Naive thymus-derived CD8-positive, alpha-beta T cell (primary cell): ENCODE data around the gene CLDN3. TPM values are rescaled to one million over a fixed set of nuclear protein-coding genes. Genes with fewer than 3 reads are reported as not detected.

Source experiments
- ATAC-seq, 2 donors: fragments of 150-1000 bp; cut with Tn5 transposase in 1 of 2; sonication (Bioruptor Pico), chemical (Tn5 transposase) in 1 of 2; 1 replicate in 1 of 2; 2 replicates in 1 of 2; pipeline ENCODE4 v1.10.0; 2021; ENCODE audit warnings: mild to moderate bottlenecking in 2 of 2, moderate library complexity in 2 of 2
- POLR2A ChIA-PET: fragments of 350-600 bp; sonication (Branson Sonifier 250); formaldehyde crosslinking; loops from one replicate; lab custom pipeline; 2021; ENCODE audit warnings: antibody characterized with exemption; lab: Charles Lee
- DNase-seq, 10 donors: peaks; one replicate each; pipeline versions ENCODE4 v3.0.0 to v3.0.0-alpha.2; 2020 to 2022
- H3K27ac Mint-ChIP-seq, 10 donors: one replicate each; pipeline ENCODE4 v1.8.0; 2020 to 2022; ENCODE audit warnings: mild to moderate bottlenecking in 10 of 10, mixed read lengths in 10 of 10, moderate library complexity in 4 of 10, inconsistent platforms in 1 of 10
- H3K27me3 Mint-ChIP-seq, 5 donors: one replicate each; pipeline ENCODE4 v1.8.0; 2021 to 2022; ENCODE audit warnings: mixed read lengths in 5 of 5
- H3K36me3 Mint-ChIP-seq, 3 donors: one replicate each; pipeline ENCODE4 v1.8.0; 2020 to 2022; ENCODE audit warnings: mixed read lengths in 3 of 3, mild to moderate bottlenecking in 2 of 3, inconsistent platforms in 1 of 3
- H3K4me1 Mint-ChIP-seq, 4 donors: one replicate each; pipeline ENCODE4 v1.8.0; 2021 to 2022; ENCODE audit warnings: mixed read lengths in 4 of 4
- H3K4me3 Mint-ChIP-seq, 10 donors: one replicate each; pipeline ENCODE4 v1.8.0; 2020 to 2022; ENCODE audit warnings: mild to moderate bottlenecking in 10 of 10, mixed read lengths in 10 of 10, moderate library complexity in 6 of 10, inconsistent platforms in 1 of 10
- H3K9me3 Mint-ChIP-seq, 9 donors: one replicate each; pipeline ENCODE4 v1.8.0; 2020 to 2022; ENCODE audit warnings: mixed read lengths in 9 of 9, mild to moderate bottlenecking in 3 of 9, inconsistent platforms in 1 of 9, moderate library complexity in 1 of 9
- polyA plus RNA-seq, 3 donors: library from polyadenylated mRNA; unstranded; fragments of 300-500 nt; fragmentation: Illumina TruSeq; gene quantifications; one replicate each; pipeline ENCODE4 v1.2.3, GENCODE V29; 2021
- total RNA-seq, 8 experiments: library from RNA in 2 of 8; stranded (reverse) in 2 of 8; gene quantifications; one replicate each; pipeline ENCODE4 v1.2.3 and lab custom pipeline; 2021 to 2026

Gene CLDN3
- total and polyA plus RNA-seq, 5 experiments from 2014 or later, result not detected

DNA sequence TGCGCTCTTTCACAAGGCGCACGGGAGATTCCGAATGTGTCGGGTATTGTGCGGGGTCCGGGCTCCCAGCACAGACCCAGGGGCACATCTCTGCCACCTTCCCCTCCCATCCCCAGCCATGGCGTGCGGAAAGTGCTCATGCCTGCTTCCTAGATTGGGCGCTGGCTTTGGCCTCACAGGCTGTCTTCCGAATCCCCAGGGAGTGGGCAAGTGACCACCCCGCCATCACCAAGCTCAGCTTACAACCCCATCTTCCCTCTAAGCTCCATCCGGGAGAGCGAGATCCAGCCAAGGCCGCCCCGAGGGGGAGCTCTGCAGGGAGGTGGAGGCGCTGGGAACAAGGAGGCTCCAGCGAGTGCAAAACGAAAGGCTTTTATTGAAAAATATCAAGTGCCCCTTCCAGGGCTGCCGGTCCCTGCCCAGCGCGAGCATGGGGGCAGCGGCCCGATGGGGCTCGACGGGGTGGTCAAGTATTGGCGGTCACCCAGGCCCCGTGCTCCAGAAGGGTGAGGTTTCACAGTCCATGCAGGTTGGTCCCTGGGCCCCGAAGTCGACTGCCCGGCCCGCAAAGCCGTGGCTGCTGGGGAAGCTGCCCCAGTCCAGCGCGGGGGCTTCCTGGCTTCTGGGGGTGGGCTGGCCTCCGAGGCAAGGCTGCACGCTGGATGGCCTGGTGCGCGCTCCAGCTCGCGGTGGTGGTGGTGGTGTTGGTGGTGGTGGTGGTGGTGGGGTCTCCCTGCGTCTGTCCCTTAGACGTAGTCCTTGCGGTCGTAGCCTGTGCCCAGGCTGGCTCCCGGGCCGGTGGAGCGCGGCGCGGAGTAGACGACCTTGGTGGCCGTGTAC lies 1.2 kb downstream of the CLDN3 start:
- Mint-ChIP-seq H3K4me3 (peak overlapping the region in 2 of 10 donors; percentile 27 to 50), H3K27ac (no peak overlapping the region), H3K4me1 (peaks cover 0 to 6% (median 3%) of the 10 kb centered on the region in 4 donors), H3K27me3 (peaks cover 20 to 51% (median 34%) of the 10 kb centered on the region in 5 donors), H3K9me3 (no peaks in the 10 kb centered on the region), H3K36me3 (peaks cover 0 to 5% (median 0%) of the 10 kb centered on the region in 3 donors)
- ATAC-seq (no peak), DNase-seq (no peak)
- POLR2A ChIA-PET, result no interaction called here

DNA sequence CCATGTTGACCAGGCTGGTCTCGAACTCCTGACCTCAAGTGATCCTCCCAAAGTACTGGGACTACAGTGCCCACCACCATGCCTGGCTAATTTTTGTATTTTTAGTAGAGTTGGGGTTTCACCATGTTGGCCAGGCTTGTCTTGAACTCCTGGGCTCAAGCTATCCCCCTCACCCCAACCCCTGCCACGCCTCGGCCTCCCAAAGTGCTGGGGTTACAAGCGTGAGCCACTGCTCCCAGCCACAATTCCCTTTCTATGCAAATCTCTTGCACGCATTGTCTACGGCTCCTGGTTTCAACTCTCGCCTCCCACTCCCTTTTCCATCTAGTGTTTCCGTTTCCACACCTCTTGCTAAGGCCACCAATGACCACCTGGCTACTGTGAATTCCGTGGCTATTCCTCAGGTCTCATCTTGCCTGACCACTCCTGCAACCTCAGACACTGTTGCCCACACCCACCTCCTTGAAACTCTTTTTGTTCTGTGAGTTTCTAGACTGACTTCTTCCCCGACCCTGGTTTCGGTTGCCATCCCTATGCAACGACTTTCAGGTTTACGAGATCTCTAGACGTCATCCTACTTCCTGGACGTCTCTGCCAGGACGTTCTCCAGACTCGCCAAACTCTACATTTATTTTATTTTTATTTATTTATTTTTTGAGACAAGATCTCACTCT lies 3.4 kb downstream of the CLDN3 start:
- Mint-ChIP-seq H3K27me3 (peaks cover 15 to 49% (median 28%) of the 10 kb centered on the region in 5 donors), H3K27ac (no peak overlapping the region), H3K4me1 (peaks cover 0 to 6% (median 3%) of the 10 kb centered on the region in 4 donors), H3K36me3 (peaks cover 0 to 5% (median 0%) of the 10 kb centered on the region in 3 donors), H3K4me3 (no peak overlapping the region), H3K9me3 (no peaks in the 10 kb centered on the region)
- DNase-seq (no peak), ATAC-seq (no peak)
- POLR2A ChIA-PET, result no interaction called here

DNA sequence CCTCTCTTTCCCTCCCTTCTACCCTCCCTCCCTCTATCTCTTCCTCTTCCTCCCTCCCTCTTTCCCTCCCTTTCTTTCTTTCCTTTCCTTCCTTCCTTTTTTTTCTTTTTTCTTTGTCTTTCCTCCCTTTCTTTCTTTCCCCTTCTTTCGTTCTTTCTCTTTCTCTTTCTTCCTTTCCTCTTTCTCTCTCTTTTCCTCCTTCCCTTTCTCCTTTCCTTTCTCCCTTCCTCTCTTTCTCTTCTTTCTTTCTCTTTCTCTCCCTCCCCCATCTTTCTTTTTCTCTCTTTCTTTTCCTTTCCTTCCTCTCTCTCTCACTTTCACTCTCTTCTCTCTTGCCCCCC lies 7.4 kb downstream of the CLDN3 start:
- Mint-ChIP-seq H3K27me3 (peaks cover 3 to 13% (median 9%) of the 10 kb centered on the region in 5 donors), H3K4me1 (peaks cover 0 to under 1% (median 0%) of the 10 kb centered on the region in 4 donors), H3K4me3 (no peak overlapping the region), H3K27ac (peak overlapping the region in 2 of 10 donors; percentile 15 to 44), H3K36me3 (no peaks in the 10 kb centered on the region), H3K9me3 (no peaks in the 10 kb centered on the region)
- no peak for DNase-seq
- POLR2A ChIA-PET, result no interaction called here
- no peak for ATAC-seq

DNA sequence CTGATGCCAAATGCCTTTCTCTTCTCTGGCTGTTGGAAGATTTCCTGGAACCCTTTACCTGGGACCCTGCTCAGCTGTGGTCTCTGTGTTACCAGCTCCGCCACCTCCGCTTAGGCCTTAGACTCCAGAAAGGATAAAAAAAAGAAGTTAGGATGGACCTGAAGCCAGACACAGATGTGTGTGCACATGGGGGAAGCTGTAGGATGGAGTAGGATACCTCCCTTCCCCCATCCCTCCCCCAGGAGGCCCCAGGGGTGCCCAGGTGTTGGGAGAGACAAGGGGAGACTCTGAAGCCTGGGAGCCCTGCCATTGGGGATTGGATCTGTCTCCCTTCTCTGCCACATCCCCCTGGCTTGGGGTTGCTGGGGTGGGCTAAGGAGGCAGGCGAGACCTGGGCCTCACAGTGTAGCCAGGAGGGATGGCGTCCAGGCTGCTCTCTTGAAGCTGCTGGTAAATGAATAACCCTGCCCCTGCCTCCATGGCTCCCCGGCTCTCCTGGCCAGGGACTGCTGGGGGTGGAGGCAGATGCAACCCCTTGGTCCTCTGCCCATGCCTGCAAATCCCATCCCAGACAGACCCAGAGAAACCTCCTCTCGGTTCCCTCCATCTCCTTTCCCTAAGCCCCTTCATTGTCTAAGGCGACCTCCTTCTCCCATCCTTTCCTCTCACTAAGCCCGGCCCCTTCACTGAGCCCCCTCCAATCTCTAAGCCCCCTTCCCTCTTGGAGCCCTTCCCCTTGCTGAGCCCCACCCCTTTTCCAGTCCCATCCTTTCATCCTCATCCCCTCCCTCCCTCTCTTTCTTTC lies 8.0 kb downstream of the CLDN3 start:
- peaks cover 0 to 2% (median 0%) of the 10 kb centered on the region in 4 donors for H3K4me1 Mint-ChIP-seq
- H3K9me3 Mint-ChIP-seq, result no peaks in the 10 kb centered on the region
- POLR2A ChIA-PET, result no interaction called here
- H3K36me3 Mint-ChIP-seq, result no peaks in the 10 kb centered on the region
- peaks cover 0 to 8% (median 4%) of the 10 kb centered on the region in 5 donors for H3K27me3 Mint-ChIP-seq
- H3K4me3 Mint-ChIP-seq, result no peak overlapping the region
- peak overlapping the region in 1 of 10 donors; percentile 44 for H3K27ac Mint-ChIP-seq
- no peak for ATAC-seq
- DNase-seq, result no peak

DNA sequence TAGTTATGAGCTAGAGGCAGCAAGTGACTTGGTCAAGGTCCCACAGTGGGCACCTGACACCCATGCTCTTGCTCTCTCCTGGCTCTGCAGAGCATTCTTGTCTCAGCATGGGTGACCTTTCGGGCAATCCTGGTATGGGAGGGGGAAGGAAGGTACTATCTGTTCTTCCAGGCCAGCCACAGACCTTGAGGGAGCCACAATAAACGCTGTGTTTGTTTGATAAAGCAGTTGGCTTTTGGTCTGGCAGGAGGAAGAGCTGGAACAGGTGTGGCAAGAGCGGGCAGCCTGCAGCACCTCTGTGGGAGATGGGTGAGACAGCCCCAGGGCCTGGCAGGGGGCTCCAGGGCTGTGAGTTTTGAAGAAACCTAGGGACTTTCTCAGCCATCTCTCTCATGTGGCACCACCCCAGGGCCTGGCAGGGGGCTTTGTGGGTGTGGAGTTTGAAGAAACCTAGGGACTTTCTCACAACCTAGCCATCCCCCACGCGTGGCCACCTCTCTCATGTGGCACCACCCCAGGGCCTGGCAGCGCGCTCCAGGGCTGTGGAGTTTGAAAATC lies 11.4 kb downstream of the CLDN3 start:
- H3K27ac Mint-ChIP-seq, result no peak overlapping the region
- H3K4me3 Mint-ChIP-seq, result no peak overlapping the region
- POLR2A ChIA-PET, result no interaction called here
- DNase-seq, result no peak
- peaks cover 0 to 8% (median 0%) of the 10 kb centered on the region in 5 donors for H3K27me3 Mint-ChIP-seq
- ATAC-seq, result no peak
- peaks cover 0 to 2% (median 0%) of the 10 kb centered on the region in 4 donors for H3K4me1 Mint-ChIP-seq
- no peaks in the 10 kb centered on the region for H3K9me3 Mint-ChIP-seq
- no peaks in the 10 kb centered on the region for H3K36me3 Mint-ChIP-seq

DNA sequence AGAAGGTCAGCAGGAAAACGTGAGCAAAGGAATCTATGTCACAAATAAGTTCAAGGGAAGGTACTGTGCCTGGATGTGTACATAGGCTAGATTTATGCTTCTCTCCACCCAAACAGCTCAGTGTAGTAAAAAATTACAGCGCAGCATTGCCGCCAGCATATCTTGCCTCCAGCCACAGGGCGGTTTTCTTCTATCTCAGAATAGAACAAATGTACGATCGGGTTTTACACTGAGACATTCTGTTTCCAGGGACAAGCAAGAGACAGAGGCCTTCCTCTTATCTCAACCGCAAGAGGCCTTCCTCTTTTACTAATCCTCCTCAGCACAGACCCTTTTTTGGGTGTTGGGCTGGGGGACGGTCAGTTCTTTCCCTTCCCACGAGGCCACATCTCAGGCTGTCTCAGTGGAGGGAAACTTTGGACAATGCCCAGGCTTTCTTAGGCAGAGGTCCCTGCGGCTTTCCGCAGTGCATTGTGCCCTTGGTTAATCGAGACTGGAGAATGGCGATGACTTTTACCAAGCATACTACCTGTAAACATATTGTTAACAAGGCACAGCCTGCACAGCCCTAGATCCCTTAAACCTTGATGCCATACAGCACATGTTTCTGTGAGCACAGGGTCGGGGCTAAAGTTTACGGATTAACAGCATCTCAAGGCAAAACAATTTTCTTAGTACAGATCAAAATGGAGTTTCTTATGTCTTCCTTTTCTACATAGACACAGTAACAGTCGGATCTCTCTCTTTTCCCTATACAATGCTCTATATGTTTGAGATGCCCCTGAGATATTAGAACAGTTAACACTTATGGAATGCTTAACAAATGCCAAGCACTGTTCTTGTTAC lies 19.9 kb downstream of the CLDN3 start:
- H3K4me1 Mint-ChIP-seq, result peaks cover 0 to 4% (median 2%) of the 10 kb centered on the region in 4 donors
- POLR2A ChIA-PET, result no interaction called here
- H3K27ac Mint-ChIP-seq, result peak overlapping the region in 1 of 10 donors; percentile 77
- H3K9me3 Mint-ChIP-seq, result no peaks in the 10 kb centered on the region
- H3K27me3 Mint-ChIP-seq, result peaks cover 5 to 20% (median 13%) of the 10 kb centered on the region in 5 donors
- ATAC-seq (no peak), DNase-seq (no peak)
- H3K36me3 Mint-ChIP-seq, result no peaks in the 10 kb centered on the region
- no peak overlapping the region for H3K4me3 Mint-ChIP-seq

DNA sequence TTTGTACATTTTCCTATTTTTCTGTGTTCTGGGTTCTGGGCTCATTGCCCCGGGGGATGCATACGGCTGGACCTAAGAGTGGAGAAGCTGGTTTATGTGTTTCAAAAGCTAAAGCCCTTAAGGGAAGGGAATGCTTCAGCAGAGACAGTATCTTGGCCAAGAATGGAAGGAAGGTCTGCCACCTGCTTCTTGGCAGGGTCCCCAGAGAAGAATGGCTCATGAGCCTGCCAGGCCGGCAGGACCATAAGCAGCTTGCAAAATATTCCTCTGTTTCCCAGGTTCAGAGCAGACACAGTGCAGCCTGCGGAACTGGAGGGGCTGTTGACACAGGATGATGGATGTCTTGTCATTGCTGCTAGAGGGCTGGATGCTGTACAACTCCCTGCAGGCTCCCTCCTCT lies 23.7 kb downstream of the CLDN3 start:
- POLR2A ChIA-PET, result no interaction called here
- Mint-ChIP-seq H3K4me3 (no peak overlapping the region), H3K9me3 (no peaks in the 10 kb centered on the region), H3K27me3 (peaks cover 0 to 20% (median 9%) of the 10 kb centered on the region in 5 donors), H3K4me1 (peaks cover 0 to 6% (median 2%) of the 10 kb centered on the region in 4 donors), H3K36me3 (no peaks in the 10 kb centered on the region), H3K27ac (peak overlapping the region in 1 of 10 donors; percentile 22)
- DNase-seq, result peak in 1 of 10 donors; percentile 6
- ATAC-seq, result no peak

DNA sequence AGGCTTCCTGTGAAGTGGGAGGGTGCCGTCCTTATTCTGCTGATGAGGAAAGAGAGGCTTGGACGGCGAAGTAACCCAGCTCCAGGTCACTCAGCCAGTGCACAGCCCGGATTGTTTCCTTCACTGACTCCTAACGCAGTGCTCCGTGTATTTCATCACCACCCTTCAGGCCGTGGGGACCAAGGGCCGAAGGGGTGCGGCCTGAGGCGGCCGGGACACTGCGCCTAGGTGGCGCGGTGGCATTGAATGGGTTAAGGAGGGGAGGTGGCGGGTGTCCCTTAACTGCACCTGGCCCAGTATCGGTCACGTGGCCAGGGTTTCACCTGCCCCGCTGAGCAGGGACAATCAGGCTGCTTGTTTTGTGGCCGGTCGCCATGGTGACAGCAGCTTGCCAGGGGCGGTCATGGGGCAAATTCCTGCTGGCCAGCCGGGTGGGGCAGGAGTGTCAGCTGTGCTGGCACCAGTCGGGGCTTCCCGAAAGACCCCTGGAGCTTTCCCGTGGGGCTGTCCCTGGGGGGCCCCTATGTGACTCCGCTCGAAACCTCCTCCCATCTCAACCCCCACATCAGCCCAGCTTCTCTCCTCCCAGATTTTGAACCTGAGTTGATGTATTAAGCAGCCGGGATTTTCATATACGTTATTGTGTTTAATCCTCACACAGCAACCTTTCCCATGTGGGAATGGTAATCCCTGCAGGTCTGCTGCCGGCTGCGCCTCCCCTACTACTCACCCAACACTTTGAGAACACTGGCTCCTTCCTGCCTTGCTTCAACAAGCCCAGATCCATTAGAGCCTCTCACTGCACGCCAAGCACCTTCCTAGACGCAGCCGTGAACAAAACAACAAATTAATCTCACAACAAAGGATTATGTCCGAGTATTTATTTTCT lies 27.1 kb downstream of the CLDN3 start:
- no peak for ATAC-seq
- no peaks in the 10 kb centered on the region for H3K27me3 Mint-ChIP-seq
- DNase-seq, result peak in 1 of 10 donors; percentile 57
- H3K4me1 Mint-ChIP-seq, result peaks cover 2 to 8% (median 5%) of the 10 kb centered on the region in 4 donors
- POLR2A ChIA-PET, result no interaction called here
- H3K9me3 Mint-ChIP-seq, result no peaks in the 10 kb centered on the region
- no peak overlapping the region for H3K4me3 Mint-ChIP-seq
- H3K27ac Mint-ChIP-seq, result peak overlapping the region in 2 of 10 donors; percentile 1 to 9
- H3K36me3 Mint-ChIP-seq, result no peaks in the 10 kb centered on the region

DNA sequence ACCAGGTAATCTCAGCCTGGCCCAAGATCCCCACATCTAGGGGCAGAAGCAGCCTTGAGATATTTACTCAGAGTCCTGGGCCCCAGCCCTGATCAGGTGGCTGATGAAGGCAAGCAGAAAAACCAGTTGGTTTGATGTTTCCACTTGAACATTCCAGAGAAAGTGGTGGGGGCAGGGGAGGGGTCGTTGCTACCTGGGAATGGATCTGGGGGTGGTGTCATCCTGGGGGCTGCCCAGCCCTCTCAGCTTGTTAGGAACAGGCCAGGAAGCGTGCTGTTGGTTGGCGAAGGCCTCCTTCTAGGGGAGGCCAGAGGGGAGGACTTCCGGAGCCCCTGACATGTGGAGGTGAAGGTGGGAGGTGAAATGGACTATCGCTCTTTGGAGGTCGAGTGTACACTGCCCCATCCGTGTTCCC lies 27.7 kb downstream of the CLDN3 start:
- DNase-seq (peak in 1 of 10 donors; percentile 52), ATAC-seq (no peak)
- POLR2A ChIA-PET, result no interaction called here
- Mint-ChIP-seq H3K4me1 (peaks cover 3 to 15% (median 10%) of the 10 kb centered on the region in 4 donors), H3K9me3 (no peaks in the 10 kb centered on the region), H3K36me3 (no peaks in the 10 kb centered on the region), H3K27me3 (no peaks in the 10 kb centered on the region), H3K4me3 (no peak overlapping the region), H3K27ac (no peak overlapping the region)

DNA sequence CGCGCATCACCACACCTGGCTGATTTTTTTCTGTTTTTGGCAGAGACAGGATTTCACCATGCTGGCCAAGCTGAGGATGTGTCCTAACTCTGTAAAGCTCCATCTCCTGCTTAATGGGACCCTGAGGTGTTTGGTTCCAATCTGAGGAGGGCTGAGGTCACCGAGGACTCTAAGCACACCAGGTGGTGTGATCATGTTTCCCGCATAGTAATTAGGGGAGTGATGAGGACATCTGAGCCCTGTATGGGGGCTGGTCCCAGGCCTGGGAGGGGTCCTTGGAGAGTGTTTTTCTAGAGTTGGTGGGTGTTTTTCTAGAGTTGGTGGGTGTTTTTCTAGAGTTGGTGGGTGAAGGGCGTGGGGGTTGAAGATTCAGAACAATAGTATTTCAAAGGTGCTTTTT lies 28.5 kb downstream of the CLDN3 start:
- Mint-ChIP-seq H3K4me3 (peak overlapping the region in 1 of 10 donors; percentile 20), H3K27me3 (no peaks in the 10 kb centered on the region), H3K4me1 (peaks cover 3 to 15% (median 12%) of the 10 kb centered on the region in 4 donors), H3K27ac (peak overlapping the region in 2 of 10 donors; percentile 33 to 61), H3K36me3 (no peaks in the 10 kb centered on the region), H3K9me3 (no peaks in the 10 kb centered on the region)
- ATAC-seq, result no peak
- no peak for DNase-seq
- POLR2A ChIA-PET, result no interaction called here

DNA sequence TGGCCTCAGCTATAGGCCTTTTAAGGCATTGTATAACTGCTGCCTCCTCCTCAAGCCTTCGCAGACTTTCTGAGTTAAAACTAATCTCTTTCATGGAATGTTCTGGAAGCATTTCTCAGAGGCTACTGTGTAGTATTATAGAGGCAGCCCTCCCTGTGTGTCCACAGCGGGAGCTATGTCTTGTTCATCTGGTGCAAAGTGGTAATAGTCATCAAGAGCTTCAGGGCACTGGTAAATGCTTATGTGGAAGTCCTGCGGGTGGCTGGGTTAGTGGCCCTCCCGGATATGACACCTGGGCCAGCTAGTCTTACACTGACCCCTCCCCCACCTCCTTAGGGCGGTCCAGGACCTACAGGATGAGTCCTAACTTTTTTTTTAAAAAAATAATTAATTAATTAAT lies 29.3 kb downstream of the CLDN3 start:
- Mint-ChIP-seq H3K27ac (peak overlapping the region in 3 of 10 donors; percentile 37 to 77 (median 47)), H3K27me3 (no peaks in the 10 kb centered on the region), H3K4me1 (peaks cover 3 to 15% (median 12%) of the 10 kb centered on the region in 4 donors), H3K36me3 (peaks cover 0 to 5% (median 0%) of the 10 kb centered on the region in 3 donors), H3K9me3 (no peaks in the 10 kb centered on the region), H3K4me3 (peak overlapping the region in 8 of 10 donors; percentile 36 to 95 (median 48))
- POLR2A ChIA-PET, result no interaction called here
- DNase-seq, result peak in 1 of 10 donors; percentile 48
- ATAC-seq, result no peak
